H1 (cell line): ENCODE results near the gene SERPINH1.

Experiments
- BACH1 ChIP-seq: IDR thresholded peaks from 2 replicates; pipeline ENCODE4 v1.6.1; 2012; ENCODE audit warnings: low read length, improper control_type of control experiment
- CBX5 ChIP-seq: fragments of 300-800, 300-1000 bp; sonication (generic); IDR thresholded peaks from 2 replicates; pipeline ENCODE4 v1.7.1; 2016; ENCODE audit warnings: antibody characterized with exemption, low read length, low read depth
- CTCF ChIP-seq, 3 experiments: IDR thresholded peaks; 1 replicate in 2 of 3; 2 replicates in 1 of 3; pipeline versions ENCODE4 v1.5.1 to v1.6.1; 2011; ENCODE audit warnings: low read length in 3 of 3, mild to moderate bottlenecking in 3 of 3, inconsistent platforms in 2 of 3, low read depth in 1 of 3, moderate library complexity in 1 of 3; ENCODE audit not compliant: insufficient read depth in 1 of 3; ENCODE audit errors: control extremely low read depth in 1 of 3
- EP300 ChIP-seq, 2 experiments: IDR thresholded peaks; 1 replicate in 1 of 2; 2 replicates in 1 of 2; pipeline ENCODE4 v1.6.1; 2011 to 2012; ENCODE audit warnings: low read depth in 2 of 2, low read length in 2 of 2, mild to moderate bottlenecking in 2 of 2, borderline replicate concordance in 1 of 2, inconsistent platforms in 1 of 2, moderate library complexity in 1 of 2
- JUND ChIP-seq: IDR thresholded peaks from 2 replicates; pipeline ENCODE4 v1.6.1; 2011; ENCODE audit warnings: mild to moderate bottlenecking, improper control_type of control experiment, low read length
- MAX ChIP-seq: IDR thresholded peaks from 2 replicates; pipeline ENCODE4 v1.6.1; 2012; ENCODE audit warnings: inconsistent platforms
- NRF1 ChIP-seq: IDR thresholded peaks from 2 replicates; pipeline ENCODE4 v1.6.1; 2011; ENCODE audit warnings: mild to moderate bottlenecking, low read depth, low read length, improper control_type of control experiment
- POLR2A ChIP-seq, 2 experiments: IDR thresholded peaks; 1 replicate in 1 of 2; 2 replicates in 1 of 2; pipeline ENCODE4 v1.6.1; 2011; ENCODE audit warnings: low read depth in 2 of 2, low read length in 2 of 2, mild to moderate bottlenecking in 2 of 2; ENCODE audit errors: control extremely low read depth in 1 of 2
- POLR2AphosphoS5 ChIP-seq: IDR thresholded peaks from 2 replicates; pipeline ENCODE4 v1.6.1; 2011; ENCODE audit warnings: low read depth, low read length
- RNF2 ChIP-seq: fragments of 200-900, 300-1000 bp; sonication (generic); IDR thresholded peaks from 2 replicates; pipeline ENCODE4 v1.7.1; 2016; ENCODE audit warnings: borderline replicate concordance, low read depth, mild to moderate bottlenecking, antibody characterized with exemption, low read length; ENCODE audit not compliant: poor library complexity, severe bottlenecking; ENCODE audit errors: missing control alignments
- SUZ12 ChIP-seq: fragments of 200-600 bp; sonication (generic); IDR thresholded peaks from 2 replicates; pipeline ENCODE4 v1.6.1; 2012; ENCODE audit warnings: mild to moderate bottlenecking, inconsistent platforms, low read length, moderate library complexity, mixed read lengths
- TBP ChIP-seq: IDR thresholded peaks from 2 replicates; pipeline ENCODE4 v1.6.1; 2011; ENCODE audit warnings: low read depth, low read length, improper control_type of control experiment
- YY1 ChIP-seq: IDR thresholded peaks from 2 replicates; pipeline ENCODE4 v1.6.1; 2011; ENCODE audit warnings: low read depth, mild to moderate bottlenecking, low read length
- TF ChIP-seq, protein P1 (sequence below): IDR thresholded peaks from 2 replicates; pipeline ENCODE4 v1.6.1; 2011; ENCODE audit warnings: low read depth, mild to moderate bottlenecking, low read length; ENCODE audit not compliant: insufficient read depth

DNA sequence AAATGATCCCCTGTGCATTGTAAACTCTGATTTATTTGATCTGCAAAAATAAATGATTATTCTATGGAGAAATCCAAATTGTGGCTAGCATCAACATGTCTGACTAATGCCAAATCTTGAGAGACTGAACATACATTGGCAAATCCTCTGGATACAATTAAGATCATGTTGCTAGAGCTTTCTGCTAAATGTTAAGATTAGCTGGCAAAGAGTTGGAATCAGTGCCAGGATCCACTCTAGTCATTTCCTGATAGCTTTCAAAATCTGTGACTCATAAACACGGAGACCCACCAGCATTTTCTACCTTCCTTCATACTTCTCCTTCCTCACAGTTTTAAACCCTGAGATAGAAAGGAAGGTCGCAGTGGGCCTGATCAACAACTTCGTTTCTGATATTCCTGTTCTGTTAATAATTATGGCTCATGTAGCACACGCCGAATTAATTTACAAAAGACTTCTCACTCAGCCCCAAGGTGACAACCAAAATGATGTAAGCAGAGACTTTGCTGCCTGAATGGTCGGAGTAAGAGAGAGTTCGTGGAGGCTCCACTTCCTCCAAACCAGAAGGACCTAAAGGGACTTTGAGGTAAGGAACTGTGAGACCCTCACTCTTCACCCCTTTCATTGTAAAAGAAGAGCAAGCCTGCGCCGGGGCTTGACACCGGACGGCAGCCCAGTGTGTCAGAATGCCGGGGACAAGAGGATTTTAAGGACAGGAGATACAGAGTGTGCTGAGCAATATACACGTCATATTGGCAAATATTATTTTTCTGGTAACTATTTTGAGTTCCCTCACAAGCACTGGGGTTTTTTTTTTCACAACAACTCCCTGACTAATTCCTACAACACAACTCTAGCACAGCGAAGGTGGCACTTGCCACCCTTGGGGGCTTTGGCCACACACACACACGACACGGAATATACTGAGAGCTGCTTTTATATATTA, 42.0 kb downstream of the SERPINH1 start:
- TF ChIP-seq EP300 (IDR thresholded peaks at IDR 0.05; ENCODE audit: borderline replicate concordance in 1 of 2, low read depth in 2 of 2, low read length in 2 of 2) (no peak), CTCF (IDR thresholded peaks at IDR 0.05; ENCODE audit: control extremely low read depth in 1 of 3, insufficient read depth in 1 of 3, low read depth in 1 of 3, low read length in 3 of 3) (no peak), YY1 (no peak), NRF1 (no peak), BACH1 (no peak), TBP (no peak), POLR2AphosphoS5 (no peak), MAX (no peak), POLR2A (IDR thresholded peaks at IDR 0.05; ENCODE audit: control extremely low read depth in 1 of 2, low read depth in 2 of 2, low read length in 2 of 2) (no peak), RNF2 (no peak), SUZ12 (no peak), CBX5 (no peak), JUND (no peak)
- TF ChIP-seq, protein P1, sequence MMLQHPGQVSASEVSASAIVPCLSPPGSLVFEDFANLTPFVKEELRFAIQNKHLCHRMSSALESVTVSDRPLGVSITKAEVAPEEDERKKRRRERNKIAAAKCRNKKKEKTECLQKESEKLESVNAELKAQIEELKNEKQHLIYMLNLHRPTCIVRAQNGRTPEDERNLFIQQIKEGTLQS, result no peak
